Embryonic facial prominence (tissue), 1 donor: ENCODE data around the gene ROMO1.
"Not testable (repeated sequence)": the region's sequence is repeated elsewhere in the genome, so short reads cannot be mapped to it uniquely, and the experiment has no call there.

Experiments
- DNase-seq: peaks from one replicate; pipeline ENCODE4 v3.0.0-alpha.2; 2016; ENCODE audit errors: extremely low spot score

ROMO1 gene

GRCh38 chr20:35680452-35681183 is 18.6 kb upstream of the ROMO1 start:
- DNase-seq, result no peak

GRCh38 chr20:35681960-35682359 is 17.2 kb upstream of the ROMO1 start:
- DNase-seq, result no peak

- DNase-seq, result not testable (repeated sequence)
Measured at GRCh38 chr20:35685368-35685767, 13.8 kb upstream of the ROMO1 start.

GRCh38 chr20:35686872-35687271 is 12.3 kb upstream of the ROMO1 start:
- not testable (repeated sequence) for DNase-seq

- DNase-seq, result no peak
Measured at GRCh38 chr20:35690265-35690664, 8.9 kb upstream of the ROMO1 start.

- DNase-seq, result no peak
Measured at GRCh38 chr20:35695245-35695749, 3.9 kb upstream of the ROMO1 start.

GRCh38 chr20:35695978-35696377 is 3.2 kb upstream of the ROMO1 start:
- no peak for DNase-seq

- no peak for DNase-seq
Measured at GRCh38 chr20:35697696-35698297, 1.4 kb upstream of the ROMO1 start.

- no peak for DNase-seq
Measured at GRCh38 chr20:35698298-35699126, 693 bp upstream of the ROMO1 start.

- no peak for DNase-seq
Measured at GRCh38 chr20:35699957-35700624, 886 bp downstream of the ROMO1 start.

- no peak for DNase-seq
Measured at GRCh38 chr20:35700625-35701148, 1.5 kb downstream of the ROMO1 start.

GRCh38 chr20:35702051-35702823 is 3.0 kb downstream of the ROMO1 start:
- DNase-seq, result no peak

GRCh38 chr20:35702824-35703695 is 3.9 kb downstream of the ROMO1 start:
- DNase-seq, result no peak

GRCh38 chr20:35704514-35705261 is 5.5 kb downstream of the ROMO1 start:
- DNase-seq, result no peak

GRCh38 chr20:35705894-35706293 is 6.7 kb downstream of the ROMO1 start:
- DNase-seq, result not testable (repeated sequence)

GRCh38 chr20:35706591-35707529 is 7.7 kb downstream of the ROMO1 start:
- DNase-seq, result not testable (repeated sequence)

- DNase-seq, result no peak
Measured at GRCh38 chr20:35708502-35708901, 9.3 kb downstream of the ROMO1 start.

GRCh38 chr20:35709259-35709658 is 10.1 kb downstream of the ROMO1 start:
- no peak for DNase-seq
